ENCODE measurements around the gene KAZN. TPM values are rescaled to one million over a fixed set of nuclear protein-coding genes. Genes with fewer than 3 reads are reported as not detected.
"Not testable (repeated sequence)": the region's sequence is repeated elsewhere in the genome, so short reads cannot be mapped to it uniquely, and the experiment has no call there.

KAZN gene
- polyA plus RNA-seq, 2 of the 4 experiments (the other 2 are of a cell fraction), result 1.3 to 1.9 TPM

- FAIRE-seq (no peak), ATAC-seq (no peak), DNase-seq (ENCODE audit: low read depth in 1 of 2, low spot score in 1 of 2) (no peak)
- ChIA-PET POLR2A (no interaction called here), CTCF (no interaction called here)
- no peak overlapping the region for H3K4me3 ChIP-seq
- H3K4me2 ChIP-seq, result no peak overlapping the region
- H3K9me3 ChIP-seq, result no peaks in the 10 kb centered on the region
- no peak overlapping the region for H3K27ac ChIP-seq
- 98% methylated on average over 5 of the region's 7 CpGs for WGBS (ENCODE audit: missing lambda C conversion rate)
- TF ChIP-seq BCL3 (IDR thresholded peaks at IDR 0.05), result no peak
- no peak for TF ChIP-seq ATOH8 (CRISPR knock-in tag; IDR thresholded peaks at IDR 0.05; ENCODE audit: low read depth)
- no peak for TF ChIP-seq HEYL (CRISPR knock-in tag; IDR thresholded peaks at IDR 0.05)
- no peak for TF ChIP-seq NFE2L2 (conservative IDR thresholded peaks at IDR 0.05; ENCODE audit: low read length)
- no peak for TF ChIP-seq RCOR1 (IDR thresholded peaks at IDR 0.05; ENCODE audit: low read depth, low read length)
- no peak for TF ChIP-seq ZSCAN20 (CRISPR knock-in tag; IDR thresholded peaks at IDR 0.05)
- TF ChIP-seq CEBPB (IDR thresholded peaks at IDR 0.05), result no peak
- TF ChIP-seq MAX (IDR thresholded peaks at IDR 0.05), result no peak
- TF ChIP-seq MAFK (IDR thresholded peaks at IDR 0.05; ENCODE audit: partially characterized antibody), result no peak
- H3K4me1 ChIP-seq, result no peaks in the 10 kb centered on the region
Observed at GRCh38 chr1:14962407-14962806, 363.9 kb downstream of the KAZN start.

- H3K9me3 ChIP-seq; CTCF ChIA-PET; ATAC-seq; H3K27ac ChIP-seq; H3K4me2 ChIP-seq; H3K4me1 ChIP-seq; FAIRE-seq; H3K4me3 ChIP-seq; DNase-seq (ENCODE audit: low read depth in 1 of 2, low spot score in 1 of 2); POLR2A ChIA-PET: not testable (repeated sequence)
- 81% methylated on average over 10 of the region's 10 CpGs for WGBS (ENCODE audit: missing lambda C conversion rate)
Observed at GRCh38 chr1:14963791-14964710, 365.6 kb downstream of the KAZN start.

GRCh38 chr1:14964711-14965055 lies 366.2 kb downstream of the KAZN start:
- H3K4me3 ChIP-seq, result no peak overlapping the region
- POLR2A ChIA-PET, result no interaction called here
- no peak for TF ChIP-seq TP53 (CRISPR knock-in tag; IDR thresholded peaks at IDR 0.05)
- TF ChIP-seq ZSCAN20 (CRISPR knock-in tag; IDR thresholded peaks at IDR 0.05), result no peak
- no peak for TF ChIP-seq MAFK (IDR thresholded peaks at IDR 0.05; ENCODE audit: partially characterized antibody)
- TF ChIP-seq MAZ (IDR thresholded peaks at IDR 0.05; ENCODE audit: borderline replicate concordance, low read depth, low read length), result no peak
- TF ChIP-seq SMC3 (IDR thresholded peaks at IDR 0.05), result no peak
- no peak for TF ChIP-seq HOXA7 (CRISPR knock-in tag; IDR thresholded peaks at IDR 0.05)
- DNase-seq (ENCODE audit: low read depth in 1 of 2, low spot score in 1 of 2), result no peak
- 51% methylated on average over 4 of the region's 4 CpGs for WGBS (ENCODE audit: missing lambda C conversion rate)
- H3K9me3 ChIP-seq, result no peaks in the 10 kb centered on the region
- H3K4me2 ChIP-seq, result no peak overlapping the region
- no peak for ATAC-seq
- FAIRE-seq, result no peak
- no peaks in the 10 kb centered on the region for H3K4me1 ChIP-seq
- CTCF ChIA-PET, result no interaction called here
- H3K27ac ChIP-seq, result no peak overlapping the region

- Histone ChIP-seq H3K4me1 (0 out of 3 replicates have a peak, but pooled peaks cover 4% of the 10 kb centered on the region), H3K4me2 (no peak overlapping the region), H3K27ac (no peak overlapping the region), H3K9me3 (no peaks in the 10 kb centered on the region), H3K4me3 (no peak overlapping the region)
- DNase-seq (ENCODE audit: low read depth in 1 of 2, low spot score in 1 of 2) (no peak), ATAC-seq (no peak; a peak in 1 of 6 replicates), FAIRE-seq (no peak)
- CTCF ChIA-PET, result no interaction called here
- POLR2A ChIA-PET, result no interaction called here
- TF ChIP-seq HOXB13 (CRISPR knock-in tag; IDR thresholded peaks at IDR 0.05; ENCODE audit: low read depth), result no peak
- TF ChIP-seq SMC3 (IDR thresholded peaks at IDR 0.05), result no peak
- TF ChIP-seq FOXS1 (CRISPR knock-in tag; IDR thresholded peaks at IDR 0.05), result no peak
- TF ChIP-seq JUNB (IDR thresholded peaks at IDR 0.05), result no peak
- TF ChIP-seq CBX2 (IDR thresholded peaks at IDR 0.05; ENCODE audit: borderline replicate concordance, low read depth), result no peak
- TF ChIP-seq REST (IDR thresholded peaks at IDR 0.05), result no peak
- no peak for TF ChIP-seq BCL3 (IDR thresholded peaks at IDR 0.05)
- TF ChIP-seq EHMT2 (IDR thresholded peaks at IDR 0.05; ENCODE audit: low read depth), result no peak
- WGBS (ENCODE audit: missing lambda C conversion rate), result 68% methylated on average over 15 of the region's 15 CpGs
Observed at GRCh38 chr1:14968251-14968851, 369.9 kb downstream of the KAZN start.

Data from A549 (cell line).